ENCODE data around the gene ACIN1. TPM values are rescaled to one million over a fixed set of nuclear protein-coding genes. Genes with fewer than 3 reads are reported as not detected.

The ACIN1 gene
- total and polyA plus RNA-seq, 2 of the 8 experiments (the other 6 are each of a cell fraction or from before 2014, with no cell fraction given) = 132 to 233 TPM

- CTCF ChIA-PET (ENCODE audit: partially characterized antibody) = interaction anchor here (0.8 to 29.2 kb wide), 10 partner anchors 11 to 110 kb away, joined by 3 to 785 read pairs (median 5); partner anchors contain the start of gene AJUBA
- H3K4ac ChIP-seq (replicated peaks; ENCODE audit: insufficient read length, low read depth, low read length) = no peak overlapping the region
- no peak overlapping the region for H3K9ac ChIP-seq (replicated peaks in 1 of 4; ENCODE audit: extremely low read depth in 1 of 4, low read depth in 3 of 4, low read length in 3 of 4)
- H3K4me1 ChIP-seq (replicated peaks in 1 of 4; ENCODE audit: control insufficient read depth in 3 of 4, insufficient read depth in 4 of 4, low read length in 3 of 4) = 0 out of 7 replicates have a peak, but pooled peaks cover 0 to 4% (median 0%) of the 10 kb centered on the region in 4 experiments
- FAIRE-seq = no peak
- no peak overlapping the region for H3K4me2 ChIP-seq (ENCODE audit: insufficient read depth in 1 of 2, low read depth in 2 of 2, low read length in 2 of 2)
- no peak overlapping the region for H3K4me3 ChIP-seq (ENCODE audit: extremely low read depth in 1 of 4, insufficient read depth in 2 of 4, low read depth in 3 of 4, low read length in 4 of 4)
- H3K23ac ChIP-seq (ENCODE audit: insufficient read length) = no peak overlapping the region
- H4K20me1 ChIP-seq (replicated peaks in 1 of 2; ENCODE audit: control insufficient read depth in 1 of 2, insufficient read depth in 2 of 2, low read length in 2 of 2) = no peaks in the 10 kb centered on the region
- H3K27ac ChIP-seq (ENCODE audit: low read depth, low read length) = no peak overlapping the region
- no peak overlapping the region for H4K5ac ChIP-seq (ENCODE audit: insufficient read length, low read depth, low read length)
- H2AFZ ChIP-seq (ENCODE audit: low read length) = no peak overlapping the region
- no peak overlapping the region for H2AK5ac ChIP-seq (ENCODE audit: low read depth, low read length)
- POLR2A ChIA-PET (ENCODE audit: partially characterized antibody) = interaction anchor here (0.6 to 2.4 kb wide), 9 partner anchors 9 to 83 kb away, joined by 3 to 8 read pairs (median 4); partner anchors contain the start of genes ACIN1 and HAUS4
- no peak overlapping the region for H2BK12ac ChIP-seq (ENCODE audit: low read depth, low read length)
- no peaks in the 10 kb centered on the region; the same call in 1 of the 2 replicates for H3K79me1 ChIP-seq (ENCODE audit: low read depth, low read length)
- H3K36me3 ChIP-seq (ENCODE audit: control insufficient read depth in 2 of 4, insufficient read depth in 4 of 4, low read length in 3 of 4) = no peaks in the 10 kb centered on the region
- no peak overlapping the region for H3K14ac ChIP-seq (ENCODE audit: insufficient read length)
- no peak overlapping the region for H2BK20ac ChIP-seq (ENCODE audit: low read length)
- 85% methylated on average over 4 of the region's 4 CpGs; no CpG with 5 or more reads in 1 of the 2 experiments for WGBS, 2 experiments (ENCODE audit: extremely low coverage in 1 of 2, insufficient coverage in 1 of 2, insufficient read length in 1 of 2, insufficient replicate concordance in 2 of 2, low coverage in 1 of 2, low lambda C conversion rate in 2 of 2, missing lambda C conversion rate in 1 of 2)
- H2BK5ac ChIP-seq (ENCODE audit: low read depth, low read length) = no peak overlapping the region
- H3K18ac ChIP-seq (ENCODE audit: extremely low read depth, low read length) = no peak overlapping the region
- no peaks in the 10 kb centered on the region for H3K23me2 ChIP-seq (ENCODE audit: low read depth, low read length)
- H2BK120ac ChIP-seq (replicated peaks; ENCODE audit: low read depth, low read length) = no peak overlapping the region
- H3K79me2 ChIP-seq (ENCODE audit: control insufficient read depth in 1 of 2, insufficient read depth in 2 of 2, low read length in 2 of 2) = no peaks in the 10 kb centered on the region
- H3K27me3 ChIP-seq (replicated peaks in 1 of 4; ENCODE audit: control insufficient read depth in 3 of 4, extremely low read depth in 1 of 4, insufficient read depth in 3 of 4, low read length in 3 of 4) = no peaks in the 10 kb centered on the region
- no peak overlapping the region for H2BK15ac ChIP-seq (ENCODE audit: low read length)
- H3K56ac ChIP-seq (replicated peaks; ENCODE audit: insufficient read length, low read depth, low read length) = no peak overlapping the region
- H4K8ac ChIP-seq (ENCODE audit: extremely low read depth, insufficient read depth, low read length) = no peak overlapping the region
- no peaks in the 10 kb centered on the region for H3K9me3 ChIP-seq (ENCODE audit: insufficient read depth in 2 of 2, low read depth in 1 of 2, low read length in 1 of 2)
- no peak overlapping the region for H4K91ac ChIP-seq (replicated peaks; ENCODE audit: insufficient read length, low read length)
- DNase-seq (ENCODE audit: low read depth in 1 of 2, low spot score in 2 of 2) = no peak
- TF ChIP-seq, protein P1, sequence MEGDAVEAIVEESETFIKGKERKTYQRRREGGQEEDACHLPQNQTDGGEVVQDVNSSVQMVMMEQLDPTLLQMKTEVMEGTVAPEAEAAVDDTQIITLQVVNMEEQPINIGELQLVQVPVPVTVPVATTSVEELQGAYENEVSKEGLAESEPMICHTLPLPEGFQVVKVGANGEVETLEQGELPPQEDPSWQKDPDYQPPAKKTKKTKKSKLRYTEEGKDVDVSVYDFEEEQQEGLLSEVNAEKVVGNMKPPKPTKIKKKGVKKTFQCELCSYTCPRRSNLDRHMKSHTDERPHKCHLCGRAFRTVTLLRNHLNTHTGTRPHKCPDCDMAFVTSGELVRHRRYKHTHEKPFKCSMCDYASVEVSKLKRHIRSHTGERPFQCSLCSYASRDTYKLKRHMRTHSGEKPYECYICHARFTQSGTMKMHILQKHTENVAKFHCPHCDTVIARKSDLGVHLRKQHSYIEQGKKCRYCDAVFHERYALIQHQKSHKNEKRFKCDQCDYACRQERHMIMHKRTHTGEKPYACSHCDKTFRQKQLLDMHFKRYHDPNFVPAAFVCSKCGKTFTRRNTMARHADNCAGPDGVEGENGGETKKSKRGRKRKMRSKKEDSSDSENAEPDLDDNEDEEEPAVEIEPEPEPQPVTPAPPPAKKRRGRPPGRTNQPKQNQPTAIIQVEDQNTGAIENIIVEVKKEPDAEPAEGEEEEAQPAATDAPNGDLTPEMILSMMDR (IDR thresholded peaks at IDR 0.05; ENCODE audit: control extremely low read depth in 1 of 3, insufficient read depth in 1 of 3, low read depth in 1 of 3, low read length in 3 of 3) = no peak
- TF ChIP-seq USF2 (IDR thresholded peaks at IDR 0.05; ENCODE audit: low read length) = no peak
- TF ChIP-seq RAD21 (IDR thresholded peaks at IDR 0.05 in 1 of 2, conservative IDR thresholded peaks at IDR 0.05 in 1 of 2; ENCODE audit: low read depth in 2 of 2, low read length in 2 of 2) = no peak
- TF ChIP-seq CHD1 (IDR thresholded peaks at IDR 0.05; ENCODE audit: low read depth, low read length) = no peak
- TF ChIP-seq BRCA1 (IDR thresholded peaks at IDR 0.05; ENCODE audit: low read depth, low read length) = no peak
- TF ChIP-seq TEAD4 (IDR thresholded peaks at IDR 0.05; ENCODE audit: low read depth, low read length) = no peak
- no peak for TF ChIP-seq NANOG (IDR thresholded peaks at IDR 0.05; ENCODE audit: insufficient read depth, low read depth, low read length, poor library complexity, severe bottlenecking)
- no peak for TF ChIP-seq ZNF274 (IDR thresholded peaks at IDR 0.05; ENCODE audit: borderline replicate concordance, extremely low read depth, low read length)
- no peak for TF ChIP-seq RBBP5 (IDR thresholded peaks at IDR 0.05; ENCODE audit: borderline replicate concordance, low read depth, low read length)
- no peak for TF ChIP-seq SIX5 (IDR thresholded peaks at IDR 0.05; ENCODE audit: low read depth, low read length)
Observed at GRCh38 chr14:23040100-23040499, 54.8 kb downstream of the ACIN1 start.
